Ishikawa (cell line): ENCODE results near the gene KMT5C.

Experiments
- CEBPB ChIP-seq: IDR thresholded peaks from 2 replicates; pipeline ENCODE4 v1.6.1; 2012
- CREB1 ChIP-seq: IDR thresholded peaks from 2 replicates; pipeline ENCODE4 v1.6.1; 2012; ENCODE audit warnings: low read depth
- FOXM1 ChIP-seq: IDR thresholded peaks from 2 replicates; pipeline ENCODE4 v1.6.1; 2012; ENCODE audit warnings: low read depth, borderline replicate concordance
- RAD21 ChIP-seq: IDR thresholded peaks from 2 replicates; pipeline ENCODE4 v1.6.1; 2012; ENCODE audit warnings: low read depth
- TAF1 ChIP-seq: IDR thresholded peaks from 2 replicates; pipeline ENCODE4 v1.6.1; 2012; ENCODE audit warnings: low read depth, mild to moderate bottlenecking
- TCF12 ChIP-seq: IDR thresholded peaks from 2 replicates; pipeline ENCODE4 v1.6.1; 2012; ENCODE audit warnings: low read depth
- YY1 ChIP-seq: IDR thresholded peaks from 2 replicates; pipeline ENCODE4 v1.6.1; 2012; ENCODE audit warnings: low read depth
- TF ChIP-seq, protein P1 (sequence below): IDR thresholded peaks from 2 replicates; pipeline ENCODE4 v1.6.1; 2012
- TF ChIP-seq, protein P2 (sequence below): IDR thresholded peaks from 2 replicates; pipeline ENCODE4 v1.6.1; 2012
- TF ChIP-seq, protein P3 (sequence below): IDR thresholded peaks from 2 replicates; pipeline ENCODE4 v1.6.1; 2012; ENCODE audit warnings: low read depth, mild to moderate bottlenecking

DNA sequence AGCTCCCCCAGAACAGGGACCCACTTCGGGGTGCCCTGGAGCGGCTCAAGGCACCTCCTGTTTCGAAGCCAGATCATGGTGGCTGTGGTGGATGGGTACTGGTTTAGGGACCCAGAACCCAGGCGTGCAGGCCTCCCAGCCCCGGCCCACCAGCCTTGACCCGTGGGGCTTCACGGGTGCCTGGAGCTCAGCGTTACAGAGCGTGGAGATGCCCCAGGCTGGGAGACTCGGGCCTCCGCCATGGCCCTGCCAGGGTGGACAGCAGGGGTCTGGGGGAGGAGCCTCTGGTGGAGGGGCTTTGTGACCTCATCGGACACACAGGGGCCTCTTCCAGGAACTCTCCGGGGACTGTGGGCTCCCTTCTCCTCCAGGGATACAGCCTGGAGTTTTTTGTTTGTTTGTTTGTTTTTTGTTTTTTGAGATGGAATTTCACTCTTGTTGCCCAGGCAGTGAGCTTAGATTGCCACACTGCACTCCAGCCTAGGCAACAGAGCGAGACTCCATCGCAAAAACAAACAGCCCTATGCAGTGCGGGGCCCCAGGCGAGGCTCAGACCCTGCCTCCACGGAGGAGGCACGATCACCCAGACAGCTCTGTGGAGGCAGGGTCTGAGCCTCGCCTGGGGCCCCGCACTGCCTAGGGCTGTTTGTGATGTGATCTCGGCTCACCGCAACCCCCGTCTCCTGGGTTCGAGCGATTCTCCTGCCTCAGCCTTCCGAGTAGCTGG lies 23.5 kb downstream of the KMT5C start, which contains the start of gene GARIN5B:
- TF ChIP-seq, protein P1, sequence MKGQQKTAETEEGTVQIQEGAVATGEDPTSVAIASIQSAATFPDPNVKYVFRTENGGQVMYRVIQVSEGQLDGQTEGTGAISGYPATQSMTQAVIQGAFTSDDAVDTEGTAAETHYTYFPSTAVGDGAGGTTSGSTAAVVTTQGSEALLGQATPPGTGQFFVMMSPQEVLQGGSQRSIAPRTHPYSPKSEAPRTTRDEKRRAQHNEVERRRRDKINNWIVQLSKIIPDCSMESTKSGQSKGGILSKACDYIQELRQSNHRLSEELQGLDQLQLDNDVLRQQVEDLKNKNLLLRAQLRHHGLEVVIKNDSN = no peak
- TF ChIP-seq, protein P2, sequence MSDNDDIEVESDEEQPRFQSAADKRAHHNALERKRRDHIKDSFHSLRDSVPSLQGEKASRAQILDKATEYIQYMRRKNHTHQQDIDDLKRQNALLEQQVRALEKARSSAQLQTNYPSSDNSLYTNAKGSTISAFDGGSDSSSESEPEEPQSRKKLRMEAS = no peak
- TF ChIP-seq CREB1 (no peak), CEBPB (no peak), TAF1 (no peak), TCF12 (no peak), YY1 (no peak), RAD21 (no peak), FOXM1 (no peak)
- TF ChIP-seq, protein P3, sequence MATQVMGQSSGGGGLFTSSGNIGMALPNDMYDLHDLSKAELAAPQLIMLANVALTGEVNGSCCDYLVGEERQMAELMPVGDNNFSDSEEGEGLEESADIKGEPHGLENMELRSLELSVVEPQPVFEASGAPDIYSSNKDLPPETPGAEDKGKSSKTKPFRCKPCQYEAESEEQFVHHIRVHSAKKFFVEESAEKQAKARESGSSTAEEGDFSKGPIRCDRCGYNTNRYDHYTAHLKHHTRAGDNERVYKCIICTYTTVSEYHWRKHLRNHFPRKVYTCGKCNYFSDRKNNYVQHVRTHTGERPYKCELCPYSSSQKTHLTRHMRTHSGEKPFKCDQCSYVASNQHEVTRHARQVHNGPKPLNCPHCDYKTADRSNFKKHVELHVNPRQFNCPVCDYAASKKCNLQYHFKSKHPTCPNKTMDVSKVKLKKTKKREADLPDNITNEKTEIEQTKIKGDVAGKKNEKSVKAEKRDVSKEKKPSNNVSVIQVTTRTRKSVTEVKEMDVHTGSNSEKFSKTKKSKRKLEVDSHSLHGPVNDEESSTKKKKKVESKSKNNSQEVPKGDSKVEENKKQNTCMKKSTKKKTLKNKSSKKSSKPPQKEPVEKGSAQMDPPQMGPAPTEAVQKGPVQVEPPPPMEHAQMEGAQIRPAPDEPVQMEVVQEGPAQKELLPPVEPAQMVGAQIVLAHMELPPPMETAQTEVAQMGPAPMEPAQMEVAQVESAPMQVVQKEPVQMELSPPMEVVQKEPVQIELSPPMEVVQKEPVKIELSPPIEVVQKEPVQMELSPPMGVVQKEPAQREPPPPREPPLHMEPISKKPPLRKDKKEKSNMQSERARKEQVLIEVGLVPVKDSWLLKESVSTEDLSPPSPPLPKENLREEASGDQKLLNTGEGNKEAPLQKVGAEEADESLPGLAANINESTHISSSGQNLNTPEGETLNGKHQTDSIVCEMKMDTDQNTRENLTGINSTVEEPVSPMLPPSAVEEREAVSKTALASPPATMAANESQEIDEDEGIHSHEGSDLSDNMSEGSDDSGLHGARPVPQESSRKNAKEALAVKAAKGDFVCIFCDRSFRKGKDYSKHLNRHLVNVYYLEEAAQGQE = no peak
